IMR-90 (cell line): ENCODE data around the gene SAMD5. TPM values are rescaled to one million over a fixed set of nuclear protein-coding genes. Genes with fewer than 3 reads are reported as not detected.

ENCODE experiments used
- ATAC-seq: fragments of 200-7000 bp; cut with Tn5 transposase; 2 replicates; pipeline ENCODE4 v1.9.1; 2020; ENCODE audit warnings: low read depth, mild to moderate bottlenecking, moderate library complexity
- BruUV-seq: library from RNA; stranded (reverse); fragments of 400-500 nt; replicated peaks from 2 replicates; lab custom pipeline; 2021; lab: Mats Ljungman, UMichigan
- CTCF ChIA-PET: fragments of 300-600 bp; formaldehyde crosslinking; extraction: SDS; loops from one replicate; lab custom pipeline; 2021; ENCODE audit warnings: antibody characterized with exemption; lab: Yijun Ruan, JAX
- POLR2A ChIA-PET: fragments of 300-600 bp; sonication (Branson Sonifier 250); formaldehyde crosslinking; loops from one replicate; lab custom pipeline; 2022; ENCODE audit warnings: antibody characterized with exemption; ENCODE audit not compliant: unreplicated experiment; lab: Charles Lee
- DNase-seq: peaks from one replicate; pipeline ENCODE4 v3.0.0; 2013
- H2AFZ ChIP-seq: replicated peaks from 2 replicates; pipeline ENCODE3; 2013; ENCODE audit warnings: low read length, mild to moderate bottlenecking; ENCODE audit not compliant: poor library complexity
- H2AK5ac ChIP-seq: 2 replicates; pipeline ENCODE4 v1.6.1; 2013; ENCODE audit warnings: low read depth, low read length, inconsistent platforms
- H2AK9ac ChIP-seq: replicated peaks from 2 replicates; pipeline ENCODE3; 2013; ENCODE audit warnings: mild to moderate bottlenecking, low read depth, low read length, moderate library complexity; ENCODE audit not compliant: poor library complexity
- H2BK120ac ChIP-seq: 2 replicates; pipeline ENCODE4 v1.6.1; 2013; ENCODE audit warnings: low read depth, low read length, inconsistent platforms
- H2BK15ac ChIP-seq: 3 replicates; pipeline ENCODE4 v1.6.1; 2013; ENCODE audit warnings: low read depth, low read length, inconsistent platforms
- H2BK20ac ChIP-seq: 2 replicates; pipeline ENCODE4 v1.6.1; 2013; ENCODE audit warnings: low read depth, mild to moderate bottlenecking, inconsistent platforms, low read length, moderate library complexity
- H2BK5ac ChIP-seq: 2 replicates; pipeline ENCODE4 v1.6.1; 2013; ENCODE audit warnings: mild to moderate bottlenecking, low read depth, low read length, inconsistent platforms; ENCODE audit not compliant: poor library complexity, severe bottlenecking
- H3K14ac ChIP-seq: replicated peaks from 2 replicates; pipeline ENCODE4 v1.6.1; 2013; ENCODE audit warnings: low read depth, low read length, inconsistent platforms
- H3K18ac ChIP-seq: 2 replicates; pipeline ENCODE4 v1.6.1; 2013; ENCODE audit warnings: low read depth, low read length, control low read depth
- H3K23ac ChIP-seq: 2 replicates; pipeline ENCODE4 v1.6.1; 2013; ENCODE audit warnings: low read depth, low read length, inconsistent platforms
- H3K27ac ChIP-seq: 2 replicates; pipeline ENCODE4 v1.5.1; 2013; ENCODE audit warnings: mild to moderate bottlenecking, control low read depth, low read length; ENCODE audit not compliant: insufficient read depth
- H3K27me3 ChIP-seq: 2 replicates; pipeline ENCODE4 v1.6.1; 2013; ENCODE audit warnings: low read length; ENCODE audit not compliant: control insufficient read depth, insufficient read depth
- H3K36me3 ChIP-seq: 2 replicates; pipeline ENCODE4 v1.6.1; 2013; ENCODE audit warnings: low read length, mixed read lengths; ENCODE audit not compliant: control insufficient read depth, insufficient read depth
- H3K4ac ChIP-seq: 2 replicates; pipeline ENCODE4 v1.6.1; 2013; ENCODE audit warnings: low read depth, low read length, inconsistent platforms
- H3K4me1 ChIP-seq: 2 replicates; pipeline ENCODE4 v1.6.1; 2013; ENCODE audit warnings: low read length, mixed read lengths; ENCODE audit not compliant: control insufficient read depth, insufficient read depth
- H3K4me2 ChIP-seq: 2 replicates; pipeline ENCODE4 v1.6.1; 2013; ENCODE audit warnings: low read depth, mild to moderate bottlenecking, control low read depth, low read length, moderate library complexity
- H3K4me3 ChIP-seq: 2 replicates; pipeline ENCODE4 v1.5.1; 2013; ENCODE audit warnings: low read depth, mild to moderate bottlenecking, control low read depth, low read length, moderate library complexity; ENCODE audit not compliant: insufficient read depth
- H3K56ac ChIP-seq: 2 replicates; pipeline ENCODE4 v1.6.1; 2013; ENCODE audit warnings: low read length, inconsistent platforms; ENCODE audit not compliant: insufficient read depth; ENCODE audit errors: extremely low read depth
- H3K79me1 ChIP-seq, 2 experiments: 2 replicates each; pipeline ENCODE4 v1.6.1; 2013; ENCODE audit warnings: low read length in 2 of 2, inconsistent platforms in 1 of 2, low read depth in 1 of 2
- H3K9ac ChIP-seq: 2 replicates; pipeline ENCODE4 v1.6.1; 2013; ENCODE audit warnings: low read depth, low read length, control low read depth
- H3K9me1 ChIP-seq: 2 replicates; pipeline ENCODE4 v1.6.1; 2013; ENCODE audit warnings: low read length, inconsistent platforms; ENCODE audit not compliant: insufficient read depth
- H3K9me3 ChIP-seq: 2 replicates; pipeline ENCODE4 v1.6.1; 2013; ENCODE audit warnings: low read length; ENCODE audit not compliant: control insufficient read depth, insufficient read depth
- H4K20me1 ChIP-seq: 2 replicates; pipeline ENCODE4 v1.6.1; 2013; ENCODE audit warnings: low read length, inconsistent platforms; ENCODE audit not compliant: insufficient read depth
- H4K5ac ChIP-seq: 2 replicates; pipeline ENCODE4 v1.6.1; 2013; ENCODE audit warnings: mild to moderate bottlenecking, low read depth, low read length, control low read depth
- H4K8ac ChIP-seq, 2 experiments: 2 replicates each; pipeline ENCODE4 v1.6.1; 2013; ENCODE audit warnings: low read depth in 2 of 2, low read length in 2 of 2, control low read depth in 1 of 2, inconsistent platforms in 1 of 2
- H4K91ac ChIP-seq: 2 replicates; pipeline ENCODE4 v1.6.1; 2013; ENCODE audit warnings: low read depth, low read length, inconsistent platforms; ENCODE audit not compliant: insufficient read depth
- CHD1 ChIP-seq: IDR thresholded peaks from 2 replicates; pipeline ENCODE4 v1.6.1; 2012; ENCODE audit warnings: low read depth, low read length, improper control_type of control experiment
- POLR2A ChIP-seq: IDR thresholded peaks from 2 replicates; pipeline ENCODE4 v1.6.1; 2012; ENCODE audit warnings: mild to moderate bottlenecking, low read depth, low read length
- RCOR1 ChIP-seq: IDR thresholded peaks from 2 replicates; pipeline ENCODE4 v1.6.1; 2012; ENCODE audit warnings: mild to moderate bottlenecking, low read length, improper control_type of control experiment; ENCODE audit not compliant: insufficient replicate concordance
- WGBS, 2 experiments: methylation state at CpG; one replicate each; pipeline versions ENCODE4 v1.1.5 to v1.1.7; 2013; ENCODE audit warnings: missing lambda C conversion rate in 2 of 2; ENCODE audit not compliant: insufficient read length in 1 of 2; ENCODE audit errors: extremely low coverage in 2 of 2; 5-methylcytosine and 5-hydroxymethylcytosine counted together
- dilution Hi-C: fragments of 300-500 bp; cut with HindIII; formaldehyde crosslinking; loops from one replicate; pipeline ENCODE4 v1.14.3; 2018; ENCODE audit warnings: low sequenced_read_pairs; ENCODE audit not compliant: unreplicated experiment
- in situ Hi-C: fragments of 300-500 bp; cut with MboI; formaldehyde crosslinking; loops from 3 replicates; pipeline ENCODE4 v1.14.3; 2019; ENCODE audit warnings: low sequenced_read_pairs, inconsistent platforms, mixed read lengths
- intact Hi-C: fragments of 100-400 bp; cut with micrococcal nuclease; formaldehyde crosslinking; loops from 2 replicates; pipeline ENCODE4 v1.10.0; 2022
- polyA plus RNA-seq, 3 experiments: library from polyadenylated mRNA; depleted of rRNA; stranded (reverse); fragments of >200 nt; gene quantifications; 2 replicates each; pipeline ENCODE4 v1.2.3, GENCODE V29; 2012; ENCODE audit warnings: low replicate concordance in 1 of 3
- total RNA-seq: library from RNA; depleted of rRNA; stranded (reverse); fragments of >200 nt; gene quantifications from 2 replicates; pipeline ENCODE4 v1.2.3, GENCODE V29; 2012

The SAMD5 gene
- total and polyA plus RNA-seq, 2 of the 4 experiments (the other 2 are of a cell fraction): 1.0 to 1.6 TPM

GRCh38 chr6:147595961-147596360 is 87.5 kb downstream of the SAMD5 start:
- Histone ChIP-seq H3K27ac (no peak overlapping the region), H2BK5ac (no peak overlapping the region), H2BK20ac (no peak overlapping the region), H3K4me3 (no peak overlapping the region), H2AK5ac (no peak overlapping the region), H3K9ac (no peak overlapping the region), H3K36me3 (no peaks in the 10 kb centered on the region), H4K5ac (no peak overlapping the region), H3K4me2 (no peak overlapping the region), H3K4ac (no peak overlapping the region), H3K4me1 (no peaks in the 10 kb centered on the region), H3K14ac (no peak overlapping the region), H4K8ac (no peak overlapping the region), H2BK120ac (no peak overlapping the region), H4K91ac (no peak overlapping the region), H3K56ac (no peak overlapping the region), H3K23ac (no peak overlapping the region), H3K27me3 (no peaks in the 10 kb centered on the region; the same call in 1 of the 2 replicates), H3K9me3 (no peaks in the 10 kb centered on the region), H3K79me1 (no peaks in the 10 kb centered on the region), H3K9me1 (no peaks in the 10 kb centered on the region), H2AK9ac (no peak overlapping the region), H2BK15ac (no peak overlapping the region), H3K18ac (no peak overlapping the region), H4K20me1 (no peaks in the 10 kb centered on the region), H2AFZ (no peak overlapping the region)
- dilution Hi-C loops (no loop called here), in situ Hi-C loops (no loop called here), intact Hi-C loops (no loop called here)
- CTCF ChIA-PET: no interaction called here
- DNase-seq (no peak), ATAC-seq (no peak)
- WGBS, 2 experiments: no CpG with 5 or more reads among the region's 3 CpGs
- no TSS peak for BruUV-seq
- POLR2A ChIA-PET: no interaction called here
- TF ChIP-seq CHD1 (no peak), POLR2A (no peak), RCOR1 (no peak)
